GM19463 (cell line): ENCODE results near the gene CDC34.

Experiments
- ATAC-seq: cut with Tn5 transposase; IDR thresholded peaks from one replicate; pipeline ENCODE4 v1.9.1; 2021; ENCODE audit warnings: mild to moderate bottlenecking, moderate library complexity; ENCODE audit not compliant: unreplicated experiment

The CDC34 gene

GRCh38 chr19:497491-497868 lies 34.1 kb upstream of the CDC34 start:
- no peak for ATAC-seq

GRCh38 chr19:497869-498510 lies 33.6 kb upstream of the CDC34 start:
- ATAC-seq, result no peak

- ATAC-seq, result no peak
Measured at GRCh38 chr19:498511-498891, 33.1 kb upstream of the CDC34 start.

GRCh38 chr19:498977-499623 lies 32.5 kb upstream of the CDC34 start:
- ATAC-seq, result no peak

- no peak for ATAC-seq
Measured at GRCh38 chr19:501646-502045, 29.9 kb upstream of the CDC34 start.

GRCh38 chr19:504616-505015 lies 26.9 kb upstream of the CDC34 start:
- ATAC-seq, result no peak

GRCh38 chr19:506404-507285 lies 24.9 kb upstream of the CDC34 start:
- ATAC-seq, result peak; percentile 73

GRCh38 chr19:507286-508203 lies 24.0 kb upstream of the CDC34 start, which contains the start of gene TPGS1:
Gene TPGS1 (plus strand): TSS chr19:507497. CDS start chr19:507507, 10 bp downstream.
- peak; percentile 53 for ATAC-seq

- ATAC-seq, result no peak
Measured at GRCh38 chr19:508204-509150, 23.1 kb upstream of the CDC34 start.

GRCh38 chr19:510606-511100 lies 20.9 kb upstream of the CDC34 start:
- ATAC-seq, result no peak

GRCh38 chr19:511101-511851 lies 20.3 kb upstream of the CDC34 start:
- no peak for ATAC-seq

GRCh38 chr19:512547-513365 lies 18.8 kb upstream of the CDC34 start:
- ATAC-seq, result no peak

- ATAC-seq, result no peak
Measured at GRCh38 chr19:513368-514165, 18.0 kb upstream of the CDC34 start.

GRCh38 chr19:514166-514663 lies 17.3 kb upstream of the CDC34 start:
- ATAC-seq, result no peak

- no peak for ATAC-seq
Measured at GRCh38 chr19:517721-518597, 13.6 kb upstream of the CDC34 start.
